GM19438 (cell line): ENCODE measurements around the gene BICDL2.
"Not testable (repeated sequence)": the region's sequence is repeated elsewhere in the genome, so short reads cannot be mapped to it uniquely, and the experiment has no call there.

Experiments used
- ATAC-seq: cut with Tn5 transposase; IDR thresholded peaks from one replicate; pipeline ENCODE4 v1.9.1; 2021; ENCODE audit warnings: low read depth; ENCODE audit not compliant: unreplicated experiment

The BICDL2 gene

DNA sequence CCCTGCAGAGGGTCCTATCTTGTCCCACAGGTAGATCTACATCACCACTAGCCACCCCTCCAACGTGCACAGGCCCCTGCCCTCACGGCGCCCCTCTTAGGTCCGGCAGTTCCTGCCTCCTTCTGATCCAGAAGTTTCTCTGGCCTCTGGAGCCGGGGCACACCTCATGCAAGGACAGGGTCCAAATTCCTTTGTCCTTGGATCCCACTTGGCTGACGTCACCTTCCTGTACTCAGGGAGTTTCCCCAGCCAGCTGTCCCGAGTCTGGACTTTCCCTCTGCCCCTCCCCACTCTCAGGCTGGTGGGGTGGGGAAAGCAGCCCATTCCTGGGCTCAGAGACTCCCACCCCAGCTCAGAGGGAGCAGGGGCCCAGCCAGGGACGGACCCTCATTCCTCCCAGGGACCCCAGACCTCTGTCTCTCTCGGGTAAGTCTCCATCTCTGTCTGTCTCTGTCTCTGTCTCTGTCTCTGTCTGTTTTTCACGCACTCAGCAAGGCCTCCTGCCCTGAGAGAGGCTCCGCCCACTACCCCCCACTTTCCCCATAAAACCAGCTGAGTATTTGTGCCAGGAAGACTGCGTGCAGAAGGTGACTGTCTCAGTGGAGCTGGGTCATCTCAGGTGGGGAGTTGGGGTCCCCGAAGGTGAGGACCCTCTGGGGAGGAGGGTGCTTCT lies 28.5 kb upstream of the BICDL2 start, which contains the start of gene IL32:
Gene IL32, plus strand, starts transcription at position 572 of the 673 bp plus-strand sequence. CDS start 172 bp downstream, outside the sequence.
- ATAC-seq = no peak

GRCh38 chr16:3063625-3064386 lies 27.1 kb upstream of the BICDL2 start:
- ATAC-seq = no peak

DNA sequence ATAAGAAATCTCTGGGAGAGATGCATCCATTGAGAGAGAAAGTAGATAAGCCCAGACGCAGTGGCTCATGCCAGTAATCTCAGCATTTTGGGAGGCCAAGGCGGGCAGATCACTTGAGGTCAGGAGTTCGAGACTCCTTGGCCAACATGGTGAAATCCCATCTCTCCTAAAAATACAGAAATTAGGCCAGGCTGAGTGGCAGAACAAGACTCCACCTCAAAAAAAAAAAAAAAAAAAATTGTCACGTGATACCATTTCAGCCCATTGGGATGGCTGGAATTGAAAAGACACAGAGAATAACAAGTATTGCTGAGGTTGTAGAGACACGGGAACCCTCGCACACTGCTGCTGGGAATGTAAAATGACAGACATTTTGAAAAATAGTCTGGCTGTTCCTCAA lies 25.8 kb upstream of the BICDL2 start:
- no peak for ATAC-seq

DNA sequence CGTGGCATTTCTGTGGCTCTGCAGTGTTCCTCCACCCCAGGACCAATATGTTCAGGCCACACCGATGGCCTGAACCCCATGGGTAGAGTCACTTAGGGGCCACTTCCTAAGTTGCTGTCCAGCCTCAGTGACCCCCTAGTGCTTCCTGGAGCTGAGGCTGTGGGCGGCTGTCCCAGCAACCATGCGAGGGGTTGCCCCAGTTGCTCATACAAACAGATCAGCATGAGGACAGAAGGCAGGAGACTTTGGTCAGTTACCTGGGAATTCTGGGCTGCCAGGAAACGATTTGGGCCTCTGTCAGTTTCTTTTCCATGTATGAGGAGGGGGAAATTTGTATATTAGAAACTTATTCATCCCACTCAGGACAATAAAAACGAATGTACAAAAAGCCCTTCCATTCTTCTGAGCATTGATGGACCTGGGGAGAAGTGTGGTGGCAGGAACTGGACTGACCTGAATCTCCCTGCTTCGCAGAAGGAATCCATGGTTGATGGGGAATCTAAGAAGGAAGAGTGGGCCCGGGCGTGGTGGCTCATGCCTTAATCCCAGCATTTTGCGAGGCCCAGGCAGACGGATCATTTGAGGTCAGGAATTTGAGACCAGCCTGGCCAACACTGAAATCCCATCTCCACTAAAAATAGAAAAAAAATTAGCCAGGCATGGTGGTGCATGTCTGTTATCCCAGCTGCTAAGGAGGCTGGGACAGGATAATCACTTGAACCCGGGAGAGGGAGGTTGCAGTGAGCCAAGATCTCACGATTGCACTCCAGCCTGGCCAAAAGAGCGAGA lies 23.8 kb upstream of the BICDL2 start:
- ATAC-seq = no peak

DNA sequence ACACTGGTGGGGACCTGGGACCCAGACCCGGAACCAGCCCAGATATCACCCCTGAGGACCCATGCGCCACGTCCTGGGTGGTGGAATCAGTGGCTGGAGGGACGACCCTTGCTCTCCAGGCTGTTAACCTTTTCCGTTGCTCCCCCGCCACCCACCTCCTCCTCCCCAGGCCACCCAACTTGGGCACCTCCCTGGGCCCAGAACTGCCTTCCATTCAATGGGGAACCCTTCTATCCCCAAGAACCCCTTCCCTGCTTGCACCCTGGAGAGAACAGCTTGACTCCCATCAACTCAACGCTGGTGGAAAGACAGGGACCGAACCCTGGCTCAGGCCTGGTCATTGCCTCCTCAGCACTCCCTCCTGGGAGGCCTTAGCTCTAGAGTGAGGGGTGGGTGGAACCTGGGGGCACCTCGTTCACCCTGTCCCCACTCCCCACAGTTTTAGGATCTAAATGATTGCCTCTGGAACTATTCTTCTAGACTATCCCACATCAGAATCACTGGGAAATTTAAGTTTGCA lies 23.0 kb upstream of the BICDL2 start:
- ATAC-seq = no peak

DNA sequence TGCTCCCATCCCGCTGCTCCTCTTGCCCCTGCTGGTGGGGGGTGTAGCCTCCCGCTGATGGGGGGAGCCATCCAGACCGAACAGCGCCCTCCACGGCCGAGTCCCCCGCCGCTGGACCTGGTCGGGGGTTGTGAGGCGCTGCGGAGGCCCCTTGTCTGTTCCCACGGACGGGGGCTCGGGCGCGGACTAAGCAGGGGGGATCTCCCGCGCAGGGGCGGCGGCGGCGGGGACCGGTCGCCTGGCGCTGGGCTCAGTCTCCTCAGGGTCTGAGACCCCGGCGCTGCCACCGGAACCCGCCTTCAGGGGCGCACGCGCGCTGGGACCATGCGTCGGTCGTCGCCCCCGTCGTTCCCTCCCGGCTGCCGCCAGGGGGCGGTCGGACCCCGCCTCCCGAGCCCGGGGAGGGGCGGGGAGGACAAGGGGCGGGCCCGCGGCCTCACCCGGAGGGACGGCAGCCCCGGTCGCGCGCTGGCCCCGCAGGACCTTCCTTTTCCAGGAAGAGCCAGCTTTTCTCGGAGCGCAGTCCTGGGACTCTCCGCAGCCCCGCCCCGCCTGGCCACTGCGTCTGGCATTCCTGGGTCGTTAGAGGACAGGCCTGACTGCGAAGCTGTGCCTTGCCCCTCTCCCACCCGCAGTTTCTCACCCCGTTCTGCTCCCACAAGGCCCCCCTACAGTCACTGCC lies 22.4 kb upstream of the BICDL2 start:
- ATAC-seq = no peak

GRCh38 chr16:3058139-3059030 lies 21.6 kb upstream of the BICDL2 start:
- no peak for ATAC-seq

DNA sequence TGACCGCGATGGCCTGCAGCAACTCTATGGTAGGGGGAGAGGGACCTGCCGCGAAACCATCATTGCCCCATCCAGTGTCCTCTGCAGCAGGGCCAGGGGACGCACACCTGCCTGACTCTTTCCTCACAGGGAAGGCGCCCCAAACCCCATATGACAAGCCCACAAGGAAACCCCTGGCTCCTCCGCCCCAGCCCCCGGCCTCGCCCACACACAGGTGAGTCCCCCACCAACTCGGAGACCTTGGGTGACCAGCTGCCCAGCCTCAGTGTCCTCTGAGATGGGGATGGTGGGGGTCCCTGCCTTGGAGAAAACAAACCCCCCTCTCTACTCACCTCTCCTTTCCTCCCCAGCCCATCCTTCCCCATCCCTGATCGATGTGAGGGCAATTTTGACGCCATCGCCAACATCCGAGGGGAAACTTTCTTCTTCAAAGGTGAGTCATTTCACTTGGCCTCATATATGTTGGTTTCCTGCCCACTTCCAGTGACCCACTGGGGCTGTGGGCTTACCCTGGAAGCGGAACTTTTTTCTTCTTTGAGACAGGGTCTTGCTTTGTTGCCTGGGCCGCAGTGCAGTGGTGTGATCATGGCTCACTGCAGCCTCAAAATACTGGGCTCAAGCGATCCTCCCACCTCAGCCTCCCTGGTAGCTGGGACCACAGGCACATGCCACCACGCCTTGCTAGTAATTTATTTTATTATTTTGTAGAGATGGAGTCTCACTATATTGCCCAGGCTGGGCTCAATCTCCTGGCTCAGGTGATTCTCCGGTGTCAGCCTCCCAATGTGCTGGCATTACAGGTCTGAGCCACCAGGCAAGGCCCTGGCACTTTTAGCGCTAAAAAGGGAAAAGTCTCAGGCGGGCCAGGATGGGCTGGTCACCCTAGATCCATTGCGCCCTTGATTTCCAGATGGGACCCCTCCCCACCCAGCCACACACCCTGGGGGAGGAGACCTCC lies 20.7 kb upstream of the BICDL2 start:
- ATAC-seq = no peak

GRCh38 chr16:3056336-3057180 lies 19.8 kb upstream of the BICDL2 start:
- ATAC-seq = no peak

DNA sequence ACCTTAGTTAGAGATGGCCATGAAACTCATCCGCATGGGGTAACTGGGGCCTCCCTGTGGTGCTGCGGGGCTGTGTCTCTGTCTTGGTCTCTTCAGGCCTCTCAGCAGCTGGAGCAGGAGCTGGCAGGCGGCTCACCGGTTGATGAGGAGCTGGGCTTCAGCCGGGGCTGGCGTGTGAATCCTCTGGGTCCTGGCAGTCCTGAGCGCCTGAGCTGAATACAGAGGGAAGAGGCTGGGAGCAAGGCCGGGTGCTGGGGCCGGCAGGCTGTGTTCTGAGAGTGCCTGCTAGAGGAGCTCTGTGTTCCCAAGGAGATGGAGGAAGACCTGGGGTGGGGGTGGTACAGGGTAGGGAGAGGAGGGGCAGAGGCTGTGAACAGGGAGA lies 19.0 kb upstream of the BICDL2 start:
- not testable (repeated sequence) for ATAC-seq

- no peak for ATAC-seq
Measured at GRCh38 chr16:3054965-3055733, 18.4 kb upstream of the BICDL2 start.

DNA sequence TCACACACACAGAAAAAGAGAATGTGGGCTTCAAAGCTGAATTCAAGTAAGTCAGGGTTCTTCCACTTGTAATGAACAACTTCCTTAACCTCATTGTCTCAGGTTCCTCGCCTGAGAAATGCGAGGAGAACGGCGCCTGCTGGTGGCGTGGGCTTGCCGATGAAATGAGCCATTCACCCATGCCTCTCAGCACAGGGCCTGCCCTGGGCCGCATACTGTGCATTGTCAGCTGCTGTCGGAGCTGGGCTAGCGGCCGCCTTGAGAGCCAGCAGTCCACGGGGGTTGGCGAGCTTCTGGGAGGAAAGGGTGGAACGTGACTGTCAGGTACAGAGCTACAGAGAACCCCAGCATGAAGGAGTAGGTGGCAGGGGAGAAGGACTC lies 16.6 kb upstream of the BICDL2 start:
- ATAC-seq = not testable (repeated sequence)

- ATAC-seq = not testable (repeated sequence)
Measured at GRCh38 chr16:3052571-3053329, 16.0 kb upstream of the BICDL2 start.

DNA sequence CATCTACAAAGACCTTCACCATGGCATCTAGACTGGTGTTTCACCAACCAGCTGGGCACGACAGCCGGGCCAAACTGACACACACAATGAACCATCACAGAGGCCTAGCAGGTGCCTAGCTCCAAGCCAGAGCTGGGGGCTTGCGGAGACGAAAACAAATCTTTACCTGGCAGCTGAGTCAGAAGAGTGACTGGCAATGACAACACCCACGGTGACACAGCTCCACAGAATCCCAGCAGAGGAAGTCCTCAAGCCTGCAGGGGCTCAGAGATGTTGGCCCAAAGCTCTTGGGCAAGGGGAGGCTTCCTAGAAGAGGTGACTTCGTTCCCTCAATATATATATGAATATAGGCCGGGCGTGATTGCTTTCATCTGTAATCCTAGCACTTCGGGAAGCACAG lies 14.8 kb upstream of the BICDL2 start:
- no peak for ATAC-seq

DNA sequence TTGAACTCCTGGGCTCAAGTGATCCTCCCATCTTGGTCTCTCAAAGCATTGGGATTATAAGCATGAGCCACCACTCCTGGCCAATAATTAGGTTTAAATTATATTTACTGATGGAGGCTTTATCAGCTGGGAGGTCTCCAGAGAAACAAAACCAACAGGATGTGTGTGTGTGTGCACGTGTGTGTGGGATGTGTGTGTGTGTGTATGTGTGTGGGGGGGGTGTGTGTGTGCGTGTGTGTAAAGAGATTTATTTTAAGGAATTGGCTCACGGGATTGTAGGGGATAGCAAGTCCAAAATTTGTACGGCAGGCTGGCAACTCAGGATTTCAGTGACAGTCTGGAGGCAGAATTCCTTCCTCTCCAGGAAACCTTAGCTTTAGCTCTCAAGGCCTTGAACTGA lies 14.3 kb upstream of the BICDL2 start:
- ATAC-seq = no peak

GRCh38 chr16:3050487-3050886 lies 13.7 kb upstream of the BICDL2 start:
- no peak for ATAC-seq
